ENCODE results near the gene MT1H. TPM values are rescaled to one million over a fixed set of nuclear protein-coding genes. Genes with fewer than 3 reads are reported as not detected.

Gene MT1H
- total RNA-seq, 1 experiment from 2014 or later = not detected

- TF ChIP-seq, protein P1, sequence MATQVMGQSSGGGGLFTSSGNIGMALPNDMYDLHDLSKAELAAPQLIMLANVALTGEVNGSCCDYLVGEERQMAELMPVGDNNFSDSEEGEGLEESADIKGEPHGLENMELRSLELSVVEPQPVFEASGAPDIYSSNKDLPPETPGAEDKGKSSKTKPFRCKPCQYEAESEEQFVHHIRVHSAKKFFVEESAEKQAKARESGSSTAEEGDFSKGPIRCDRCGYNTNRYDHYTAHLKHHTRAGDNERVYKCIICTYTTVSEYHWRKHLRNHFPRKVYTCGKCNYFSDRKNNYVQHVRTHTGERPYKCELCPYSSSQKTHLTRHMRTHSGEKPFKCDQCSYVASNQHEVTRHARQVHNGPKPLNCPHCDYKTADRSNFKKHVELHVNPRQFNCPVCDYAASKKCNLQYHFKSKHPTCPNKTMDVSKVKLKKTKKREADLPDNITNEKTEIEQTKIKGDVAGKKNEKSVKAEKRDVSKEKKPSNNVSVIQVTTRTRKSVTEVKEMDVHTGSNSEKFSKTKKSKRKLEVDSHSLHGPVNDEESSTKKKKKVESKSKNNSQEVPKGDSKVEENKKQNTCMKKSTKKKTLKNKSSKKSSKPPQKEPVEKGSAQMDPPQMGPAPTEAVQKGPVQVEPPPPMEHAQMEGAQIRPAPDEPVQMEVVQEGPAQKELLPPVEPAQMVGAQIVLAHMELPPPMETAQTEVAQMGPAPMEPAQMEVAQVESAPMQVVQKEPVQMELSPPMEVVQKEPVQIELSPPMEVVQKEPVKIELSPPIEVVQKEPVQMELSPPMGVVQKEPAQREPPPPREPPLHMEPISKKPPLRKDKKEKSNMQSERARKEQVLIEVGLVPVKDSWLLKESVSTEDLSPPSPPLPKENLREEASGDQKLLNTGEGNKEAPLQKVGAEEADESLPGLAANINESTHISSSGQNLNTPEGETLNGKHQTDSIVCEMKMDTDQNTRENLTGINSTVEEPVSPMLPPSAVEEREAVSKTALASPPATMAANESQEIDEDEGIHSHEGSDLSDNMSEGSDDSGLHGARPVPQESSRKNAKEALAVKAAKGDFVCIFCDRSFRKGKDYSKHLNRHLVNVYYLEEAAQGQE (IDR thresholded peaks at IDR 0.05; ENCODE audit: low read depth) = no peak
Measured at GRCh38 chr16:56633535-56633934, 36.1 kb upstream of the MT1H start (continued).

DNA sequence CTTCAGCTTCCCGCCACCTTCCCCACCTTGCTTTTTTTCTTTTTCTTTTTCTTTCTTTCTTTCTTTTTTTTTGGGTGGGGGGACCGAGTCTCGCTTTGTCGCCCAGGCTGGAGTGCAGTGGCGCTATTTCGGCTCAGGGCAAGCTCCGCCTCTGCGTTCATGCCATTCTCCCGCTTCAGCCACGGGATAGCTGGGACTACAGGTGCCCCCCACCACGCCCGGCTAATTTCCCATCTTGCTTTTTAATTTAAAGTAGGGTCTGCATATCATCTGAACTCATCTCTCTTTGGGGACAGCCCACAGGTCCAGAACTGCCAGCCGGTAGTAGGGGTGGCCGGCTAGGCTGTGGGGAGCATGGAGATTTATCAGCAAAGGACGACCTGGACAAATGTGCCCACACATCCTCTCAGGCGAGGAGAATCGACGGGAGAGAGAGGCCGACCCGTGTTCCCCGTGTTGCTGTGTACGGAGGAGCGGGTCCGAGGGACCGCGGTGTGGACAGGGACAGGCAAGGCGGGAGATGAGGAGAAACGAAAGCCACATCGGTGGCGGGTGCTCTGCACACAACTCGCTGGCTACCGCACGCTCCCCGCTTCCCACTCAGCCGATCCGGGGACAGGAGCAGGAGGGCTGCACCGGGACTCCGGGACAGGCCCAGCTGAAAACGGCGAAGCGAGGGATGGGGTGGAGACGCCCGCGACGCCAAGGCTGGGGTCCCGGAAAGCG, 34.7 kb upstream of the MT1H start:
- H4K20me1 ChIP-seq (ENCODE audit: insufficient read depth) = no peaks in the 10 kb centered on the region
- ChIA-PET POLR2A (no interaction called here), CTCF (no interaction called here), RAD21 (ENCODE audit: low non-redundant PET in 1 of 2, low total read pairs in 2 of 2, uncharacterized antibody in 2 of 2, unreplicated experiment in 2 of 2) (no interaction called here)
- H3K36me3 ChIP-seq (ENCODE audit: control insufficient read depth in 1 of 2, insufficient read depth in 2 of 2, low read length in 2 of 2) = no peaks in the 10 kb centered on the region
- TF ChIP-seq EGR1 (IDR thresholded peaks at IDR 0.05; ENCODE audit: low read depth) (no peak), CBX3 (IDR thresholded peaks at IDR 0.05; ENCODE audit: low read depth) (no peak), ATF3 (IDR thresholded peaks at IDR 0.05) (no peak), JUND (IDR thresholded peaks at IDR 0.05) (no peak), SIN3A (IDR thresholded peaks at IDR 0.05; ENCODE audit: low read depth) (no peak), RAD21 (IDR thresholded peaks at IDR 0.05; ENCODE audit: low read depth) (no peak)
- intact Hi-C loops (cut with micrococcal nuclease) = no loop called here
- H3K4me1 ChIP-seq (ENCODE audit: control insufficient read depth in 1 of 2, insufficient read depth in 2 of 2, low read length in 2 of 2) = peaks cover 0 to 12% of the 10 kb centered on the region in 2 experiments; a peak in 2 of 4 replicates
- no peak for ATAC-seq
- H3K4me2 ChIP-seq (ENCODE audit: low read length) = no peak overlapping the region
- H3K9ac ChIP-seq (ENCODE audit: low read length) = no peak overlapping the region
- no peak overlapping the region for H3K27ac ChIP-seq (ENCODE audit: low read depth, low read length)
- BruUV-seq (replicated peaks) = no TSS peak
- H3K9me3 ChIP-seq (ENCODE audit: control insufficient read depth in 1 of 2, insufficient read depth in 1 of 2, low read depth in 1 of 2, low read length in 2 of 2) = no peaks in the 10 kb centered on the region
- H3K9me2 ChIP-seq (ENCODE audit: insufficient read depth) = no peaks in the 10 kb centered on the region
- no peaks in the 10 kb centered on the region for H3K27me3 ChIP-seq (ENCODE audit: insufficient read depth, low read length)
- no peak overlapping the region for H2AFZ ChIP-seq (ENCODE audit: low read depth, low read length, poor library complexity, severe bottlenecking)
- no peaks in the 10 kb centered on the region for H3K79me2 ChIP-seq (ENCODE audit: insufficient read depth, low read length)
- no peak for DNase-seq (ENCODE audit: low read depth, low spot score)
- no peak overlapping the region for H3K4me3 ChIP-seq (replicated peaks in 1 of 2; ENCODE audit: low read depth in 1 of 2, low read length in 2 of 2)

Data from HCT116 (cell line).